GM19455 (cell line): ENCODE data around the gene FNIP1.
"Not testable (repeated sequence)": the region's sequence is repeated elsewhere in the genome, so short reads cannot be mapped to it uniquely, and the experiment has no call there.

Experiments used
- ATAC-seq: cut with Tn5 transposase; IDR thresholded peaks from one replicate; pipeline ENCODE4 v1.9.1; 2021; ENCODE audit not compliant: unreplicated experiment

The FNIP1 gene

DNA sequence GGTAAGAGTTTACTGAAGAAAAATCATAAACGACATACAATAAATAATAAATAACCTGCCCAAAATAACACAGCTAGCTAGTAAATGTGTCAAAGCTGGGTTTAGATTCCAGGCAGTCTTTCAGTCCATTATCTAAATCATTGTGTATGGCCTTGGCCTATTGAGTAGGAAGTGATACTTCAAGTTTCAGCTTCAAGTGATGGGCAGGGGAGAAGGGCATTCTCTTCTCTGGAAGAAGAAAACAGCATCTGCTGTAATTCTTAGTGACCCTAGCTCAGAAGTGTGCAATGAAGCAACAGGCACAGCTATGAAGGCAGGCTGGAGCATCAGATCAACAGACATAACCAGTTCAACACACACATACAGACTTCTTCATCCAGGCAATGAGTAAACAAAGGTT lies 42.5 kb downstream of the FNIP1 start:
- ATAC-seq = no peak

DNA sequence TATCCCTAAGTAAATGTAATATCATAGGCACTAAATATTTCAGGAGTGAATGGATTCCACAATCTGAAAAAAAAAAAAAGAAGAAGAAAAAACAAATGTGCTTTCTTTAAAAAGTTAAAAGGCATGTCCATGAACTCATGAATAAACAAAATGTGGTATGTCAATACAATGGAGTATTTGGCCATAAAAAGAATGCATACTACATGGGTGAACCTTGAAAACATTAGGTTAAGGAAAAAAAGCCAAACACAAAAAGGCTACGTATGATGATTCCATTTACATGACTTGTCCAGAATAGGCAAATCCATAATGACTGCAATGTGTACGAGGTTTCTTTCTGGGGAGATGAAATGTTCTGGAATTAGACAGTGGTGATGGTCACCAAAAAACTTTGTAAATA lies 45.3 kb downstream of the FNIP1 start:
- no peak for ATAC-seq

DNA sequence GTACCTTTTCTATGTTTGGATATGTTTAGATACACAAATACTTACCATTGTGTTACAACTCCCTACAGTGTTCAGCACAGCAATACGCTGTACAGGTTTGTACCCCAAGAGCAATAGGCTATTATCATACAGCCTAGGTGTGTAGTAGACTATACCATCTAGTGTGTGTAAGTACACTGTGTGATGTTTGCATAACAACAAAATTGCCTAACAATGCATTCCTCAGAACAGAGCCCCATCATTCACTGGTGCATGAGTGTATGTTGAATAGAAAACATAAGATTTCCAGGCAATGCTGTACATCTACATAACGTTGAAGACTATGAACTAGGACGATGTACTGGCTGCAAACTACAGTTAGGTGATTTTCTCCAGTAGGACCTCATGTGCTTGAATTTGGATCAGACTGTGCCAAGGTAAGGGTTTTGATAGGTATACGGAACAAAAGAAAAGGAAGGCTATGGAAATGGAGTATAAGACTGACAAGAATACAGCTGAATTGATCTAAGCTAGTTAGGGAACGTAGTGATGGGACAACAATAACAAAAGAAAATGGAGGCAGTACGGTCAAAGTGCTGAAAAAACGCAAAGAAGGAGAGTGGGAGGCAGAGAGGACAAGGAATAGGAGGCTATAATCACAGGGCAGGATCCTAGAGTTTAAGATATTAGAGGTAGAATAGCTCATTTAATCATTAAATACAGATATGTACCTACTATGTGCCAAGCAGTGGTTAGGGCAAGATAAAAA lies 46.9 kb downstream of the FNIP1 start:
- no peak for ATAC-seq

DNA sequence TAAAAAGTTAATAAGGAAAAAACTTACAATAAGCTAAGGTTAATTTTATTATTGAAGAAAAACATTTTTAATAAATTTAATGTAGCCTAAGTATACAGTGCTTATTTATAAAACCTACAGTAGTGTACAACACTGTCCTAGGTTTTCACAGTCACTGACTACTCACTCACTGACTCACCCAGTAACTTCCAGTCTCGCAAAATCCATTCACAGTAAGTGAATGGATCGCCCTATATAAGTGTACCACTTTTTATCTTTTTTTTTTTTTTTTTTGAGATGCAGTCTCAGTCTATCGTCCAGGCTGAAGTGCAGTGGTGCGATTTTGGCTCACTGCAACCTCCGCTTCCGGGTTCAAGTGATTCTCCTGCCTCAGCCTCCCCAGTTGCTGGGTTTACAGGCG lies 47.7 kb downstream of the FNIP1 start:
- no peak for ATAC-seq

DNA sequence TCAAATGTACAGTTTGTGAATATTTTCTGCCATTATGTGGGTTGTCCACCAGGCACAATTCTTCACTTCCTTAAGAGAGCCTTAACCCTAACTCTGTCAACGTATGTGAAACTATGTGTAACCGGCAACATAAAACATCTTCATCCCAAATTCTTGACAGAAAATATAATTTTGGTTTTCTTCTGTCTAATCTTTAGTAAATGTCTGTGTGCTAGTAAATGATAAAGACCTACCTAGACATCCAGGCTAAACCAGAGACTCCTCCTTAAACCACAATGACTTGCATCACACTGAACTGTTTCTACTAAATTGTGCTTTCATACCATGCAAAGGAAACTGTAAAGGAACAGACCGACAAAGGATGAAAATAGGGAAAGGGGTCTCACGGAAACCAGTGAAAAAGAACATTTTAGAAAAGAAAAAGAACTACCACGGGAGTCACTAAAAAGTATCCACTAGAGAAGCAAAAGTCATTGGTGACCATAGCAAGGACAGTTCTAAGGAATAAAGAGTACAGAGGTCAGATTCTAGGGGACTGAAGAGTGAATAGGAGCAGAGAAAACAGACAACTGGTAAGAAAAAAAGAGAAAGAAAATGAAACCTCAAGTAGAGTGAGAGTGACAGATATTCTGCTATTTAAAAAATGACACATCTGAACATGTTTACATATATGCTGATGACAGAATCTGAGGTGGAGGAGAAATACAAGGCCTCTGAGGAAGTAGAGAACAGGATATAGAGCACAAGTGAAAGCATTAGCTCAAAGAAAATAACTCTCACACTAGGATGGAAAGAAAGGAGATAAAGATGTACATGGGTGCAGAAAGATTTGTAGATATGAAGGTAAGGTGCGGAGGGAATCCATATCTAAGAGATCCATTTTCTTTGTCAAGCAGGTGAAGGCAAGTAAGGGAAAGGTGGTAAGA lies 49.4 kb downstream of the FNIP1 start:
- ATAC-seq = no peak

DNA sequence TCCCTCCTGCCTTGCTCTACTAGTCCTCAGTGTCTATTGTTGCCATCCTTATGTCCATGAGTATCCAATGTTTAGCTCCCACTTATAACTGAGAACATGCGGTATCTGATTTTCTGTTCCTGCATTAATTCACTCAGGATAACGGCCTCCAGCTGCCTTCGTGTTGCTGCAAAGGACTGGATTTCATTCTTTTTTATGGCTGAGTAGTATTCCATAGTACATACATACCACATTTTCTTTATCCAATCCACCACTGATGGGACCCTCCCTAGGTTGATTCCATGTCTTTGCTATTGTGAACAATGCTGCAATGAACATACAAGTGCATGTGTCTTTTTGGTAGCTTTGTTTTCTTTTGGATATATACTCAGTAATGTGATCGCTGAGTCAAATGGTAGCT lies 50.4 kb downstream of the FNIP1 start:
- ATAC-seq = no peak

DNA sequence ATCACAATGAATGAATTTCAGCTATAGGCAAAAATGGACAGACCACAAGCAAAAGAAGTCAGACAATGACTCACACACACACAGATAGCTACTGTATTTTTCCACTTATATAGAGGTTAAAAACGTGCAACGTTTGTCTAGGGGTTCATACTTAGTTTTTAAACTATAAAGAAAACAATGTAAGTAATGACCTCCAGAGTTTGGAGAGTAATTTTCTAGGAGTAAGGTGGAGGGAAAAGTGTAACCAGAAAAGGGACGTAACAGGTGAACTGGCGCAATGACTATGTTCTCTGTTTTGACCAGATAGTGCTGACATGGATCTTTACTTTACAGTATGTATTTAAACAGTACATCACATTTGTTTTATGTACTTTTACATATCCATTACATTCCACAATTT lies 51.1 kb downstream of the FNIP1 start:
- no peak for ATAC-seq

DNA sequence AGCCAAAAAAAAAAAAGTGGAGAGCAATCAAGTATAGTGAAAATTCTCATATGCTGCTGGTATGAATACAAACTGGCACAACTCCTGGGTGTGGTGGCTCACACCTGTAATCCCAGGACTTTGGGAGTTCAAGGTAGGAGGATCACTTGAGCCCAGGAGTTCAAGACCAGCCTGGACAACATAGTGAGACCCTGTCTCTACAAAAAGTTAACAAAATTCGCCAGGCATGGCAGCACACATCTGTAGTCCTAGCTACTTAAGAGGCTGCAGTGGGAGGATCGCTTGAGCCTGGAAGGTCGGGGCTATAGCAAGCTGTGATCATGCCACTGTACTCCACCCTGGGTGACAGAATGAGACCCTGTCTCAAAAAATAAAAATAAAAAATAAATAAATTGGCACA lies 51.7 kb downstream of the FNIP1 start:
- ATAC-seq = no peak

DNA sequence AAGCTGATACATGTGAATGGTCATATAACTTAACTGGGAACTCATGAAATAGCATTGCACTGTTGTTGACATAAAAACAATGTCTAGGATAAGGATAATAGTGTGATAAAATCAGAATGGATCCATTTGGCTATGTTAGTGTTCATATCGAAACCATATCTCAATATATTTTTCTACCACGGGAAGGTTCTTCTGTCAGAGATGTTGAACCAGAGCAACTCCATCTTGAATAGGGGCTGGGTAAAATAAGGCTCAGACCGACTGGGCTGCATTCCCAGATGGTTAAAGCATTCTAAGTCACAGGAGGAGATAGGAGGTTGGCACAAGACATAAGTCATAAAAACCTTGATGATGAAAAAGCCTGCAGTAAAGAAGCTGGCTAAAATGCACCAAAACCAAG lies 56.3 kb downstream of the FNIP1 start:
- ATAC-seq = no peak

DNA sequence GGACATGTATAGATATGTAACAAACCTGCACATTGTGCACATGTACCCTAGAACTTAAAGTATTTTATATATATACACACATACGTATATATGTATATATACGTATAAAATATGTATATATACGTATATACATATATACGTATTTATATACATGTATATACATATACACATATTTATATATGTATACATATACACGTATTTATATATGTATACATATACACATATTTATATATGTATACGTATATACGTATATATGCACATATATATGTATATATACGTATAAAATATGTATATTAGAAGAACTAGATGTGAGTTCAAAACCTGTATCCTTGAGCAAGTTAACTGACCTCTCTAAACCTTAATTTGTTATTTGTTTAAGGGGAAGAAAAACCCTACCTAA lies 61.4 kb downstream of the FNIP1 start:
- no peak for ATAC-seq

DNA sequence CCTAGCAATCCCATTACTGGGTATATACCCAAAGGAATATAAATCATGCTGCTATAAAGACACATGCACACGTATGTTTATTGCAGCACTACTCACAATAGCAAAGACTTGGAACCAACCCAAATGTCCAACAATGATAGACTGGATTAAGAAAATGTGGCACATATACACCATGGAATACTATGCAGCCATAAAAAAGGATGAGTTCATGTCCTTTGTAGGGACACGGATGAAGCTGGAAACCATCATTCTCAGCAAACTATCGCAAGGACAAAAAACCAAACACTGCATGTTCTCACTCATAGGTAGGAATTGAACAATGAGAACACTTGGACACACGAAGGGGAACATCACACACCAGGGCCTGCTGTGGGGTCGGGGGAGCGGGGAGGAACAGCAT lies 61.9 kb downstream of the FNIP1 start:
- ATAC-seq = not testable (repeated sequence)

DNA sequence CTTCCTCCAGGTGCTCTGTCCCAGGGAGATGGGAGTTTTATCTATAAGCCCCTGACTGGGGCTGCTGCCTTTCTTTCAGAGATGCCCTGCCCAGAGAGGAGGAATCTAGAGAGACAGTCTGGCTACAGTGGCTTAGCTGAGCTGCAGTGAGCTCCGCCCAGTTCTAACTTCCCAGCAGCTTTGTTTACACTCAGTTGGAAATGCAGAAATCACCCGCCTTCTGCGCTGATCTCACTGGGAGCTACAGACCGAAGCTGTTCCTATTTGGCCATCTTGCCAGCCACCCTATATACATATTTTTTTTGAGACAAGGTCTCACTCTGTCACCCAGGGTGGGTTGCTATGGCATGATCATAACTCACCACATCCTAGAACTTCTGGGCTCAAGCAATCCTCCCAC lies 67.5 kb downstream of the FNIP1 start:
- ATAC-seq = not testable (repeated sequence)

DNA sequence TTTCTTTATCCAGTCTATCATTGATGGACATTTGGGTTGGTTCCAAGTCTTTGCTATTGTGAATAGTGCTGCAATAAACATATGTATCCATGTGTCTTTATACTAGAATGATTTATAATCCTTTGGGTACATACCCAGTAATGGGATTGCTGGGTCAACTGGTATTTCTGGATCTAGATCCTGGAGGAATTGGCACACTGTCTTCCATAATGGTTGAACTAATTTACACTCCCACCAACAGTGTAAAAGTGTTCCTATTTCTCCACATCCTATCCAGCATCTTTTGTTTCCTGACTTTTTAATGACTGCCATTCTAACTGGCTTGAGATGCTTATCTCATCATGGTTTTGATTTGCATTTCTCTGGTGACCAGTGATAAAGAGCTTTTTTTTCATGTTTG lies 72.7 kb downstream of the FNIP1 start:
- ATAC-seq = not testable (repeated sequence)

DNA sequence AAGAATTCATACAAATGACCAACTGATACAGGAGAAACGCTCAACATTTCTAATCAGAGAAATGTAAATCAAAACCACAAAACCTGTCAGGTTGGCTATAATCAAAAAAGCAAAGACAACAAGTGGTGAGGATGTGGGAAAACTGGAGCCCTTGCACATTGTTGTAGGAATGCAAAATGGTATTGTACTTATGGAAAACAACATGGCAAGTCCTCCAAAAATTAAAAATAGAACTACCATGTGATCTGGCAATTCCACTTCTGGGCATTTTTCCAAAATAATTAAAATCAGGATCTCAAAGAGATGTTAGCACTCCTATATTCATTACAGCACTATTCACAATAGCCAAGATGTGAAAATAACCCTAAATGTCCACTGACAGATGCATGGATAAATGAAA lies 76.1 kb downstream of the FNIP1 start:
- no peak for ATAC-seq

DNA sequence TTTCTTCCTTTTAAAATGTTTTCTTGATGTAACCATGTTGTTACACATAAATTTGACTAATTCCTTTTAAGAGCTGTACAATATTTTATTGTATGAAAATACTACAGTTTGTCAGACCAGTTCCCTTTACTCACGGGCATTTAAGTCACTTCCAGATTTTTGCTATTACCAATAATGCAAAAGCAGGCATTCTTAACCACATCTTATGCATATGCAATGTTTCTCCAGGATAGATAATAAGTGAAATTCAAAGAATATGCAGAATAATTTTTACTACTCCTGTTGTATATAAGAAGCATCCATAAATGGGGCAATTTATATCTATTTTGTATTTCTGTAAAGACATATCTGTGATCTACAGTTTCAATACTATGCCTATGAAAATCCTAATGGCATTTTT lies 77.3 kb downstream of the FNIP1 start:
- ATAC-seq = no peak

DNA sequence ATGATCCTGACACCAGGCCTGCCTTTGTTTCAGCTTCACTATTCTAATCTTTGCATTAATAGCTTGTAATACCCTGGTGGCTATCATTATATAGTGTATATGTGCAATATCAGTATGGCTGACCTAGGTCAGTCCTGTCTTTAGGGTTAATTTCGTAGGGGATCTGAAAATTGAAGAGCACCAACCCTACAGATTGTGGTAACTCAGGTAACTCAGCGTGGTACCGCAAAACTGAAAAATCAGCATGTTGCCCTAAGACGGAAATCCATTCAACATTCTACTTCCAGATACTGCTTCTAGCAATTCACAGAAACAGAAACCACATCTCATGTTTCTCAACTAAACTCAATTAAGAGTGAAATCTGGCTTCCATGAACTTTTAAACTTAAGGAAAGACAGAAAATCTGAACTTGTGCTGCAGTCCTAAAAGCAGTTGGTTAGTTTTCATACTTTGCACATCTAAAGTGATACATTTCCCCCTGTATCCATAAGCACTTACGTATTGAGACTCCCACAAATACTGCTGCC lies 78.3 kb downstream of the FNIP1 start:
- no peak for ATAC-seq

DNA sequence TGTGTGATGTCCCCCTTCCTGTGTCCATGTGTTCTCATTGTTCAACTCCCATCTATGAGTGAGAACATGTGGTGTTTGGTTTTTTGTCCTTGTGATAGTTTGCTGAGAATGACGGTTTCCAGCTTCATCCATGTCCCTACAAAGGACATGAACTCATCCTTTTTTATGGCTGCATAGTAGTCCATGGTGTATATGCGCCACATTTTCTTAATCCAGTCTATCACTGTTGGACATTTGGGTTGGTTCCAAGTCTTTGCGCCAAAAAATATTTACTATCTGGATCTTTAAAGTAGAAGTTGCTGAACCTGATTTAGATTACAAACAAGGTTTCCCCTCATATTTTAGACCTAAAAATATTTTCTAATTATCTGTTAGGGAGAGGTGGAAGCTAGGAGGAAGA lies 79.7 kb downstream of the FNIP1 start:
- ATAC-seq = not testable (repeated sequence)

DNA sequence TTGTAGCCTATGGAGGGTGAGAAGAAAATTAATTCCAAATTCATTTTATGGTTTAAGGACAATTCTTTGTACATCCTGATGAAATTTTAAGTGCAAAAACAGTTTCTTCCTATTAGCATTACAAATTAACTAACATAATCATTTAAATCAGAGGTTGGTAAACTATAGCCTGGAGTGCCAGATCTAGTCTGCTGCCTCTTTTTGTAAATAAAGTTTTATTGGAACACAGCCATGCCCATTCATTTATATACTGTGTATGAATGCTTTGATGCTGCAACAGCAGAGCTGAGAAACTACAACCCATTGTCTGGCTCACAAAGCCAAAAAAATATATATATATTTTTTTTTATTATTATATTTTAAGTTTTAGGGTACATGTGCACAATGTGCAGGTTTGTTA lies 80.2 kb downstream of the FNIP1 start:
- ATAC-seq = no peak

DNA sequence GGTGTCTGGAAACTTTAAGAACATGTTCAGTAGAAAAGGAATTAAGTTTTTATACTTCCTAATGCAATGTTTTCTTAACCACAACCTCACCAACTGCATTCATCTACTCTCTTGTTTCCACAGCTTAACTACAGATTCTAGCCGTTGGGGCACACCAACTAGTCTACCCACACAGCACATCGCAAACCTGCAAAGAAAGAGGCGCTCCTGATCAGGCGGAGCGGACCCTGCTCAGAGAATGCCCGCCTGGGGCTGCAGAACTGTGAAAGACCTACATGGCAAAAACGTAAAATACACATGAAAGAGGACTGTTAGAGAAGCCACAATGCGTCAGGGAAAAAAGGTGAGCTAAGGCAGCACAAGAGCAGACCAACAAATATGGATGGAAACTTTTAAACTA lies 86.4 kb downstream of the FNIP1 start:
- no peak for ATAC-seq

DNA sequence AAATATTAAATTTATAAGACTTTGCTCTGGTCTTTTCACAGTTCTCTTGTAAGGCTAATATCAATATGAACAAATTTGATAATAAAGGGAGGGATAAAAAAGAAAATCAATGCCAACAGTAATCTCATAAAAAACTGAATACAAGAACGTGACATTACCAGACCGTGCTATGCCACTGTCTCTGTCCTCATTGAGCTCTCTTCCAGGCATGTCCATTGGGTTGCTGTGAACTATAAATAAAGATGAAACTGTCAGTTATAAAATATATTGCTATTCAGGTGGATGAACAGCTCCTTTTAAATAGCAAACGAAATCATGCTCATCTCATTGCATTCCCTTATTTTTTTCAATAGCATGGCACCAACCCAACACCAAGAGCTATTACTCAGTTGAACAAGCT lies 87.8 kb downstream of the FNIP1 start:
- no peak for ATAC-seq

DNA sequence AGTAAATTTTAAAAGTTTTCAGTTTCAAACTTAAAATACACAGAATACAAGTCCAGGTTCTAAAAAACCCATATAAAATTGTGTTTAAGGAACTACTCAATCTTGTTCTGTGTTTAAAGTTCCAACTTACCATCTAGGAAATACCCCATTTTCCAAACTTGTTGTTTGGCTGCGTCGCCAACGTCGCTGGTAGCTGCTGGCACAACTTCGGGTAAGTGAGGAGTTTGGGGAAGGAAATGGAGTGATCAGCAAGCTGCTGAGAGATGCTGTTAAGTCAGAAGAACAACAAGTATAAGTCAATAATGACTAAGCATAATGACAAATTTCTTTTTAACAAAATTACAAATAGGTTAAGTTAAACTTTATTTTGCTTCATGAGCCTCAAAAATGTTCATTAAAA lies 90.5 kb downstream of the FNIP1 start:
- no peak for ATAC-seq

DNA sequence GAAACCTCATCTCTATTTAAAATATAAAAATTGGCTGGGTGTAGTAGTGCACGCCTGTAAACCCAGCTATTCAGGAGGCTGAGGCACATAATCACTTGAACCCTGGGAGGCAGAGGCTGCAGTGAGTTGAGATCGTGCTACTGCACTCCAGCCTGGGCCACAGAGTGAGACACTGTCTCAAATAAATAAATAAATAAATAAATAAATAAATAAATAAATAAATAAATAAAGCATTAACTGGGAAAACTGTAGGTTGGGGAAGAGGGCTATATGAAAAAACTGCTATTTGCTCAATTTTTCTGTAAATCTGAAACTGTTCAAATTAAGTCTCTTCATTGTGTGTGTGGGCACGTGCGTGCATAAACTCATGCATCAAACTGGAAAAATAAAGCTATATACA lies 101.9 kb downstream of the FNIP1 start:
- no peak for ATAC-seq
